GM21619 (cell line): ENCODE data around the gene HMGCS1.
"Not testable (repeated sequence)": the region's sequence is repeated elsewhere in the genome, so short reads cannot be mapped to it uniquely, and the experiment has no call there.

Source experiments
- ATAC-seq: cut with Tn5 transposase; IDR thresholded peaks from one replicate; pipeline ENCODE4 v1.9.1; 2021; ENCODE audit not compliant: unreplicated experiment

The HMGCS1 gene

DNA sequence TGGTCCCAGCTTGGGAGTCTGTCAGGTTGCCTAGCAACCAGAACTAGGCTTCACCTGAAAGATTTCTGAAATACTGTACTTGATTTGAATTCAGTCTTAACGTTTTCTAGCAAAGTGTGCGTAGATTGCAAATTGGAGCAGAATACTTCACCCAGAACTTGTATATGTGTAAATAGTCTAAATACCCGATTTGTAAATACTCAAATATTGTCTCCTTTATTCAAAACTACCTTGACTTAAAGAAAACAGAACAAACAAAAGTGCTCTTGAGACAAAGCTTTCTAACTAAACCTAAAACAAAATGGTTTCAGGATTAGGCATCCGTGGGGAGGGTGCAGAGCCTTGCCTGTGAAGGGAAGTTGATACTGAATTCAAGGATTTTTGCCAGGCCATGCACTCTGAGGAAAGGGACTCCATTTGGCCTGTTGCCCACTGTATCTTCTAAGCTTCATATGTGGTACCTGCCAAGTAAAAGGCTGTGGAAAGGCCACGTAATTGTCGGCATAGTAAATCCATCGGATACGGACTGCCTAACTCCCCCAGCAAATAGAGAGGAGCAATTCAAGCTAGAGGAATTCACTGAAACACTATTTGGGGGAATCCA, 744 bp upstream of the HMGCS1 start:
- ATAC-seq, result no peak

DNA sequence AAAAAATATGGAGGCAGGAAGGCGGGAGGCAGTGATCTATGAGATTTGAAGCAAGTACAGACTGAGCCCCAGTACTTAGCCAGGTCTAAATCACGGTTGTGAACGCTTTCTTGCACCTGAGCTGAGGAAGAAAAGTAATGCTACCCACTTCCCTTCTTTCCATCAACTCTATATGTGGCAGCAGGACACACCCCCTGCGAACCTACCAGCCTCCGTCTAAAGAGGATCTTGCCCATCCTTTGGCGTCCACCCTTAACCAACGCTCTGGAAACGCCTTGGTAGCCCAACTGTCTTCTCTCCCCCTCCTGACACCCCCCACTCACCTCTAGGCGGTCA, 545 bp downstream of the HMGCS1 start:
- peak; percentile 4 for ATAC-seq

DNA sequence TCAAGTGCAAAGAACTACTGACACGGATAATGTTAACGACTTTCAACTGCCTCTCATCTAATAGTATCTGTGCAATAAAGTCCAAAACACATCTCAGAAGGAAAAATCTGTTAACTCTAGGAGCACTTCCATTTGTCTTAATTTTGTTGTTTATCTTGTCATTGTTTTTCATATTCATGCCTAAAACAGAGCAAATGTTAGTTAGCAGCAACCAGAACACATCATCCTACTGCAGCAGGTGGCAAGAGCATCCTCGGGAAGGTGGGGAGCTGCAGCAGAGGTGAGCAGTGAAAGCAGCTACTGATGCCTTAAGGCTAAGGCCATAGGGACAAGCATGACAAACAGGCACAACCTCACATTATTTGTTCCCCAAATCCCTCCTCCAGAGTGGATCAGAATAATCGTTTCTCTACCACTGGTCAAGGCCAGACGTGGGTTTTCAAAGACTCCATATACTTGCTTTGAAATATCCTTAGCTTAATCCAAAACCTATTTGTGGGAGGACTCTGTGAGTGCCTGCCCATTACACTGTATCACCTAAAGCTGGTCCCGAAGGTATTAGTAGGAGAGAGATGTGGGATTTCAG, 1.0 kb downstream of the HMGCS1 start:
- no peak for ATAC-seq

DNA sequence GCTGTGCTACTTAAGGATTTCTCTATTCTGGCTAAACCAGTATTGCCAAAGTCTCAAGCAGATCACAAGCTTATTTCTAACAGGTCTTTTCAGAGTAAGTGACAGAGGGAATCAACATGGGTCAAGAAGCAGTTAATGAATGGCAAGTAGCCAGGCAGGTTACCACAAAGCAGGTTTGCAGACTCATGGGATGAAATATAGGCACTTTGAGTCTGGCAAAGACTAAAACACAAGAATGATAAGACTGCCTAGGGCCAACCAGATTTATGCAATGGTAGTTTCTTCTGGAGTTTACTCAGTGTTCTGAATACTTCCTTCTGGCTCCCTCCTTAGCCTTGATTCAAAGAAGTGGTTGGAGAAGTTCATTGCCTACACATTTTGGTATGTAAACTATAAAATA, 3.6 kb downstream of the HMGCS1 start:
- no peak for ATAC-seq

DNA sequence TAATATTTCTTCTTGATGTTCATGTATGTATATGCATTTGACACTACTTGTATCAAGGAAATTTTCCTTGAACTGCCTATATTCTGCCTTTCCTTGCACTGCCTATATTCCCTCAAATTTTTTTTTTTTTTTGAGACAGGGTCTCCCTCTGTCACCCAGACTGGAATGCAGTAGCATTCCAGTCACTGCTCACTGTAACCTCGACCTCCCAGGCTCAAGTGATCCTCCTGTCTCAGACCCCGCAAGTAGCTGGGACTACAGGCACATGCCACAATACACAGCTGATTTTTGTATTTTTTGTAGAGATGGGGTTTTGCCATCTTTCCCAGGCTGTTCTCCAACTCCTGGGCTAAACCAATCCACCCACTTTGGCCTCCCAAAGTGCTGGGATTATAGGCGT, 4.1 kb downstream of the HMGCS1 start:
- ATAC-seq, result no peak

- ATAC-seq, result not testable (repeated sequence)
Observed at GRCh38 chr5:43306954-43307353, 6.3 kb downstream of the HMGCS1 start.

GRCh38 chr5:43305948-43306565, 7.2 kb downstream of the HMGCS1 start:
- no peak for ATAC-seq

- ATAC-seq, result no peak
Observed at GRCh38 chr5:43304525-43304924, 8.7 kb downstream of the HMGCS1 start.

- no peak for ATAC-seq
Observed at GRCh38 chr5:43303242-43303641, 10.0 kb downstream of the HMGCS1 start.

GRCh38 chr5:43302481-43302880, 10.7 kb downstream of the HMGCS1 start:
- ATAC-seq, result no peak

GRCh38 chr5:43301653-43302091, 11.5 kb downstream of the HMGCS1 start:
- ATAC-seq, result no peak

GRCh38 chr5:43300112-43300511, 13.1 kb downstream of the HMGCS1 start:
- ATAC-seq, result no peak

DNA sequence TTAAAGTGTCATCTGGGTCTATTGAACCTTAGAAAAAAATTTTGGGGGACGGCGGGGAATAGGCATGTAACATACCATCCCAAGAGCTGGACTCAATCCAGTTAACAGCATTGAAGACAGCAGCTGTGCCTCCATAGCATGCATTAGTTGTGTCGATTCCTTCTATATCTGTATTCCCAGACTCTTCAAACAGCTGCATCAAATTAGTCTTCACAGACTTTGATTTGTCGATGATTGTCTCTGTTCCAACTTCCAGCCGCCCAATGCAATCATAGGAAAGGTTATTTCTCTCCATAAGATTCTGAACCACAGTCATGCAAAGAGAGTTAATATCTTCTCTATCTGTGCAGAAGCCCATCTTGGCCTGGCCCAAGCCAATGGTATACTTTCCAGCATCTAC, 14.8 kb downstream of the HMGCS1 start:
- no peak for ATAC-seq

DNA sequence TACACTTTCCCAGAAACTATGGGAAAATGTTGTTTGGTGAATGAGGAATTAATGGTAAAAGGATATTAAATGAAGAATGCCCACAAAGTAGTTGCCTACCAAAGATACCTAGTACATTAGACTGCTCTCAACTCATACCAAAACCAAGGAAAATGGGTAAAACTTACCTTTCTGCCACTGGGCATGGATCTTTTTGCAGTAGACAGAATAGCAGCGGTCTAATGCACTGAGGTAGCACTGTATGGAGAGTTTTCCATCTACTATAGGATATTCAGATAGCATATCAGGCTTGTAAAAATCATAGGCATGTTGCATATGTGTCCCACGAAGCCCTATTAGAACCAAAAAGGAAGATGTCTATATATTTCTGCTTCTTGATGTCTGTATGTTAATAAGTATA, 16.4 kb downstream of the HMGCS1 start:
- ATAC-seq, result no peak

DNA sequence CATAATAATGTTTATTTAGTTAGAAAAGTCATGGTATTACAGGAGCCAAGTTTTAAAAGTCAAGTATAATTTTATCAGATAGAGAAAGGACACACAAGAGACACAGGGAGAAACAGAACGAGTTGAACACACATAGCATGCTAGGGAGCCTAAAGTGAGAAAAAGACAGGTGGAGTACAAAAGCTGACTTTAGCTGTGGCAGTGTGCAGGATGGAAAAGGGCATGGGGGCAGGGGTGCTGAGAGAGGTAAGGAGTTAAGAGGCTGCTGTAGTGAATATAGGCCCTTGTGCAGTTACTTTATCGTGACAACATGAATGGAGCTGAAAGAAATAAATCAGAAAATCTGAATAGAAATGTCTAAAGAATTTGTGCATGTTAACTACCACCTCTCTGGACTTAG, 18.0 kb downstream of the HMGCS1 start:
- no peak for ATAC-seq

GRCh38 chr5:43294226-43294625, 19.0 kb downstream of the HMGCS1 start:
- no peak for ATAC-seq

DNA sequence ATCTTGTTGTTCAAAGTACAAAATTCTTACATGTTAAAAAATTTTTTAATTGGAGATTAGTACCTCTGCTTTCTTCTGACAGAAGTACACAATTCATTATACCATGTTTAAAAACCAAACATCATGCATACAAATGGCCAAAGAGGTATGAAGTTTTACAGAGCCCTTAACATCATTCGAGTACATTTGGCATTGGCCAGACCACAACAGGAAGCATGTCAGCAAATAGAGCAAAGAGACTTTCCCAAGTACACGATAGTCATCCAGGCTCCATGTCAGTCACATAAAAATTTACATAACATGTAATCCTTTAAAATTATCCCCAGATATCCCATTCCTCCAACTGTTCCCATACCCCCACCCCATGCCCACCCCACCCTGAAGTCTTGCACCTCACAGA, 22.5 kb downstream of the HMGCS1 start:
- ATAC-seq, result no peak

- no peak for ATAC-seq
Observed at GRCh38 chr5:43288269-43288831, 24.9 kb downstream of the HMGCS1 start.

DNA sequence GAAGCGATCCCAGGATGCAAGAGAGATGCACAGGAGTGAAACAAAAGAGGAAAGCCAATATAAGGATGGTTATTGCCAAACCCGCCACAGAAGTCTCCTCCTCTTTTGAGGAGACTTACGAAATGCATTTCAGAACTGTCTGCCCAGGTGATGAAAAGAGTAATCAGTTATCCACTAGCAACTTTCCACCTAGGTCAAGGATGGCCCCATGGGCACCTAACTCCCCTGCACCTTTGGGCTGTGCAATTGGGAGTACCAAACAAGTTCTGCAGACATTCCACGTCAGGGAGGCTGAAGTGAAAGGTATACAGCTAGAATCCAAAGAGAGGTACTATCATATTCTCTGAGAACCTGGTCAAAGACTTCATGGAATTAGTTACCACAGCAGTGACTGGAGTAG, 25.7 kb downstream of the HMGCS1 start:
- no peak for ATAC-seq

- ATAC-seq, result no peak
Observed at GRCh38 chr5:43286623-43287022, 26.6 kb downstream of the HMGCS1 start.

- ATAC-seq, result no peak
Observed at GRCh38 chr5:43281840-43282658, 31.2 kb downstream of the HMGCS1 start.
